ENCODE data around the gene IDE.
"Not testable (repeated sequence)": the region's sequence is repeated elsewhere in the genome, so short reads cannot be mapped to it uniquely, and the experiment has no call there.

The IDE gene

DNA sequence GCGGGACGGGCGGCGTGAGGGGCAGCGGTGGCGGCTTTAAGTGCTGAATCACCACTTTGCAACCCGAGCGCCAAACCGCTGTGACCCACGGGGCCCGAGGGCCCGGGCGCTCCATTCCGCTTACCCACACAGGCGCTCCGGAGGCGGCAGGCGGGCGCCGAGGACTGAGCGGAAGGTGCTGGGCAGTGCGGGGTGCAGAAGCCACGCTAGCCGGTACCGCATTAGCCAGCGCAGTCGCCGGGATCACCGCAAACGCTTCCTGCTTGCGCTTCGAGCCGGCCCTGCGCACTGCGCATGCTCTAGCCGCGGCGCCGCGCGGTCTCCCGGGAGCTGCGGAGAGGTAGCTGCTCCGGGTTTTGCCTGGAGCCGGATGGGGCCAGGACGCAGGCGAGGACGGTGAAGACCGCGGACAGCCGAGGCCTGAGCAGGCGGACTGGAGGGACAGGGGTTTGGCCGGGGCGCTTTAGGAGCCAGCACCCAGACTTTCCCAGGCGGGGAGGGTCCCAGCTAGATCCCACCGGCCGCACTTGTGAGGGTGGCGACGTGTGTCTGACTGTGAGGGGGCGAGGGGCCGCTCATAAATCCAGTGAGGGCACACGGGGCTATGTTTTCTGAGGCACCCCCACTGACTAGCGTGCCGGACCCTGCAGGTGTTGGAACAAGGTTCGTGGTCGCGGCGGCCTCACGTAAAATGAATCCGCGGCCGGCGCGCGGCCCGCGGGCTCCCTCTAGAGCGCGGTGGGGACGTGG lies at the start of gene IDE:
Gene IDE (minus strand): TSS at position 296 of the 750 bp plus-strand sequence. CDS start 74 bp downstream, at position 222.
- DNase-seq (ENCODE audit: low spot score), result peak; percentile 76

DNA sequence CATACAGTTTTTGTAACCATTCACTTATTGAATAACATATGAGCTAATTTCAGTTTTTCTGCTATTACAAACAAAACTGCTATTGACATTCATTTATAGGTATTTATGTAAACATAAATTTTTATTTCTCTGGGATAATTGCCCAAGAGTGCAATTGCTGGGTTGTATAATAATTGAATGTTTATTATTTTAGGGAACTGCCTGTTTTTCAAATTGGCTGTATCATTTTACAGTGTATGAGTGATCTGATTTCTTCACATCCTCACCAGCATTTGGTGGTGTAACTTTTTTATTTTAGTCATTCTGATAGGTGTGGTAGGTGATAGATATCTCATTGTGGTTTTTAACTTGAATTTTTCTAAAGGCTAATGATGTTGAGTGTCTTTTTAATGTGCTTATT lies 45.5 kb upstream of the IDE start:
- DNase-seq (ENCODE audit: low spot score), result no peak

DNA sequence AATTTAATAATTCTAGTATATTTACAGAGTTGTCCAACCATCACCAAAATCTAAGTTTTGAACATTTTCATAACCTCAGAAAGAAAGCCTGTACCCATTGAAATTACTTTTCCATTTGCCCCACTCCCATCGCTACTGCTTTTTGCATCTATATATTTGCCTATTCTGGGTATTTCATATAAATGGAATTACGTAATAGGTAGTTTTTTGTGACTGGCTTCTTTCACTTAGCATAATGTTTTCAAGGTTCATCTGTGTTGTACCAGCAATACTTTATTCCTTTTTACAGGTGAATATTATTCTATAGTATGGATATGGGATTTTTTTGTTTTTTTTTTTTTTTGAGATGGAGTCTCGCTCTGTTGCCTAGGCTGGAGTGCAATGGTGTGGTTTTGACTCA lies 41.6 kb upstream of the IDE start:
- no peak for DNase-seq (ENCODE audit: low spot score)

DNA sequence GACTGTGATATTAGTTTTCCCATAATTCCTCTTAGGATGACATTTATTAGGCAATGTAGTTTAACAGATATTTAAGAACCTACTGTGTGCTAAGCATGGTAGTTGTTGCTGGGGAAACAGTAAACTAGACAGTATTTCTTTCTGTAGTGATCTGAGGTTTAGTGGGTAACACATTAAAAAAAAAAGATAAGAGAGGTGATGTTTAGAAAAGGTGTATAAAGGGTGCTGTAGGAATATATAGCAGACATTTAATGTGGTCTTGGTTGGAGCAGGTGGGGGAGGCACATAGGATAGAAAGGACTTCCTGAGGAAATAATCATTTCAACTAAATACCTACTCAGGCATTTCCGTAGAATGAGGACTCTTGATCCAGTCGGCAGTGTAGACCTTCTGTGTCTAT lies 30.9 kb upstream of the IDE start:
- no peak for DNase-seq (ENCODE audit: low spot score)

DNA sequence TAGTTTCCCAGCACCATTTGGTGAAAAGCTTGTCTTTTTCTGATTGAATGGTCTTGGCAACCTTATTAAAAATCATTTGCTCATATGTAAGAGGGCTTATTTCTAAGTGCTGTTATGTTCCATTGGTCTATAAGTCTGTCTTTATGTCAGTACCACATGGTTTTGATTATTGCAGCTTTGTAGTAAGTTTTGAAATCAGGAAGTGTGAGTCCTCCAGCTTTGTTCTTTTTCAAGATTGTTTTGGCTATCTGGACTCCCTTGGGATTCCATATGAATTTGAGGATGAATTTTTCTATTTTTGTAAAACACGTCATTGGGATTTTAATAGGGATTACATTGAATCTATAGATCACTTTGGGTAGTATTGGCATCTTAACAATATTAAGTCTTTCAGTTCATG lies 24.4 kb upstream of the IDE start:
- DNase-seq (ENCODE audit: low spot score), result no peak

DNA sequence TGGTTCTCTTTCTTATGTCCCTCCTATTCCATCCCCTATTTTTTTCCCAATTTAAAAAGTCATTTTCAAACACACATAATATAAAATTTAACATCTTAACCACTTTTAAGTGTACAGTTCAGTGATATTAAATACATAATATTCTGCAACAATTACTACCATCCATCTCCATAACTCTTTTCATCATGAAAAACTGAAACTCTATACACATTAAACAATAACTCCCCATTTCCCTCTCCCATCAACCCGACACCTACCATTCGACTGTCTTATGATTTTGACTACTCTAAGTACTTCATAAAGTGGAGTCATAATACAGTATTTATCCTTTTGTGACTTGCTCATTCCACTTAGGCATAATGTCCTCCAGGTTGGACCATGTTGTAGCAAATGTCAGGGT lies 21.6 kb upstream of the IDE start:
- no peak for DNase-seq (ENCODE audit: low spot score)

DNA sequence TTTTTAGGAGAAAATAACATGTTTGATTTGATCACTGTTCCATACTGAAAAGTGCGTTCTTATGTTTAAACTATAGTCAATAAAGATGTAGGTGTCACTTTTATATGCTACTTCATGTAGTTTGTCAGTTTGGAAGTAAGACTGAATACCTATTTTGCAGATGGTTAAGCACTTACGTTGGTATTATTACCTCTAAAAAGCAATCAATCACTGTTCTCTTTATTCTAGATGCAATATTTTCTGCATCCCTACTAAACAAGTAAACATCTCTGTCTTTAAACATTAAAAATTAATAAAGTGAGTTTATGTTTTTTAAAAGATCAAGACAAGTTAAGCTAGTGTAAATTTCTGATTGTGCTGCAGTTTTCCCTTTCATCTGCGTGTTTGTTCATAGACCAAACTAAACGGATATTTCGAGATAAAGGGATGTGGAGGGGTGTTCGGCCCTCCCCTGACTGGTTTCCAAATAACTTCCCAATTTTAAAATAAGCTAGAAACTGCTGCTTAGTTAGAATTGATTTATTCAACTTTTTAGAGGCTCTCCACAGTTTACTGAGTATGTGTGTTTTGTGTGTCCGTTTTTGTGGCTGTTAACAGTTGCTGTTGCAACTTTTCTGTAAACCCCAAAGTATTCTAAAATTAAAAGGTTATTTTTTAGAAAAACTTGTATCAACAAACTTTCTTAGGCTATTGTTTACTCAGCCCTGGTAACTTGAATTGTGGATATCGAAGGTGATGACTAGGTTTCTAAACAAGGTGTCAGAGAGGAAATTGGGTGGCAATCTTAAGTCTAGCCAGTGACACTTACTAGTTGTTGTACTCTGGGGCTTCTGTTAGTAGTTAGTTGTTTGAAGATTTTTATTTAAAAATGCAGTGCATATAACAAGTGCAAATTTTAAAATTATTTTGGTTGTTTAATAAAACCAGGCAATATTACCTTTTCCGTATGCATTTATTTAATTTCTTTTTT lies 20.0 kb upstream of the IDE start:
- no peak for DNase-seq (ENCODE audit: low spot score)

DNA sequence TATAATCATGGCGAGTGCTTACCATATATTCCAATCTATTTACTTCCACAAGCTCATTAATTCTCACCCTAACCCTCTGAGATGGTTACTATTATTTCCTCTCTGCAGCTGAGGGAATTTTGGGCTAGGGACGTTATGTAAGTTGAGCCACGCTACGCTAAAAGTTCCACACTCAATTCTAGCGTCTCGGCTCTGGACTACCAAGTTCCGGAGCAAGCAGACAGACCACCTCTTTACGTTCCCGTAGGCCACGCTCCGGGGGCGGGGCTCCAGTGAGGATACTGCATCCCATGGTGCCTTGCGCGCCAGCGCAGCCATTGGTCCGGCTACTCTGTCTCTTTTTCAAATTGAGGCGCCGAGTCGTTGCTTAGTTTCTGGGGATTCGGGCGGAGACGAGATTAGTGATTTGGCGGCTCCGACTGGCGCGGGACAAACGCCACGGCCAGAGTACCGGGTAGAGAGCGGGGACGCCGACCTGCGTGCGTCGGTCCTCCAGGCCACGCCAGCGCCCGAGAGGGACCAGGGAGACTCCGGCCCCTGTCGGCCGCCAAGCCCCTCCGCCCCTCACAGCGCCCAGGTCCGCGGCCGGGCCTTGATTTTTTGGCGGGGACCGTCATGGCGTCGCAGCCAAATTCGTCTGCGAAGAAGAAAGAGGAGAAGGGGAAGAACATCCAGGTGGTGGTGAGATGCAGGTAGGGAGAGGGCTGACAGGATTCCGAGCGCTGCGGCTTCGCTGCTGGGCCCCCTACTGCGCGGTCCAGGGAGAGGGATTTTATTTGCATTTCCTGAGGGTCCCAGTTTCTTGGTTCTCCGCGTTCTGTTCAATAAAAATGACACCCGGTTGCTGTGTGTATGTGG lies 19.1 kb upstream of the IDE start, which contains the start of gene KIF11:
Gene KIF11 (plus strand): TSS at position 370 of the 858 bp plus-strand sequence. CDS start 246 bp downstream, at position 616.
- DNase-seq (ENCODE audit: low spot score), result peak; percentile 96

DNA sequence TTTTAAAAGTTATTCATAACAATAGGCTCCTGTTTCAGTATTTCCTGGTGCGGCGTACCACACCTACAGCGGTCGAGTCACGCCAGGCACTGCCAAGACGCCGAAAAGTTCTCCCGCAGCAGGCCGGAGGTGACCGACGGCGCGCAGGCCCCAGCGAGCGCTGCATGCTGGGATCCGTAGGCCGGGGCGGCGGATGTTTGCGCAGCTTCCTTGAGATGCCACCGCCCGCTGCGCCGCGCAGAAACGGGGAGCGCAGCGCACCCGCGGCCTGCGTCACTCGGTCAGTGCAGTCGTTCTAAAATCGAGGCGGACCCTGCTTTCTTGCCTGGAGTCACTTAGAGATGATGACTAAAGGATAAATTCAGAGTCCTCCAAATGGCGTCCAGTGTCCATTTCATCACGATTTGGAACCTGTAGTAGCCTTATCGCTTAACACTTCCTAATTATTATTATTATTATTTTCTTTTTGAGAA lies 17.7 kb upstream of the IDE start:
- DNase-seq (ENCODE audit: low spot score), result peak; percentile 89

DNA sequence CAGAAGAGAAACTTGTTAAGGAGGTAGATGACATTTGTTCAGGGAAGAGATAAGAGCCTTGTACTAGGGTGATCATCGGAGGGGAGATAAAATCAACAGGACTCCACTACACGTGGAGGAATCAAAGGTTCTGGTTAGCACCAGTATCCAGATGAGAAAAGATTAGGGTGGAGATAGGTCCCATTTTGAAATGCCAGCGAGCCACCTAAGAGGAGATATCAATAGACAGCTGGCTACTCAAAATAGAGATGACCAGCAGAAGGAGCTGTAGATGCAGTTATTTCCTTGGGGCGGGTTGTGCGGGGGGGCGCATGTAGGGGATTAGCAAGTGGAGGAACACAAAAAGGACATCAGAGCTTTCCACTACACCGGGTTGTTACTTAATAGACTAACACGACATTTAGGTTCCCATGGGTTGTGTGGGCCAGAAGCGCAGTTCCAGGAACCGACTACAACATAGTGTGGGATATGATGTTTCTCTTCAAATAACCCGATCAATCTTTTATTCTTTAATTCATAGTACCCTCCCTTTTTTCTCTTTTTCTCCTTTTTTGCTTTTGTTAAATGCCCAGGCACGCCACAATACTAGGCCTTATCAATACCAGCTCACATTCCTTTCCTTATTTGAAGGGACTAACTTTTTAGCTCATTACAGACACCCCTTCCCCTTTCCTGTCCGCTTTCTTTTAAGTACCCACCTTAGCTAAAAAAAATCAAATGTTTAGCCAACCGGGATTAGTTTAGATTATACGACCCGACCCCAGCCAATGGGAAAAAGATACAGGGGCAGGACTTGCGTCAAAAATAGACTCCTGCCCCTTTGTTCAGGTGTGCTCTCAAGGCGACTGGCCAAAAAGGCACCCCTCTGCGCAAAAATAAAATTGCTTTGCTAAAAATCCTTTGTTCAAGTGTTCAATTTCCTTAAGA lies 17.0 kb upstream of the IDE start:
- DNase-seq (ENCODE audit: low spot score), result peak; percentile 57

DNA sequence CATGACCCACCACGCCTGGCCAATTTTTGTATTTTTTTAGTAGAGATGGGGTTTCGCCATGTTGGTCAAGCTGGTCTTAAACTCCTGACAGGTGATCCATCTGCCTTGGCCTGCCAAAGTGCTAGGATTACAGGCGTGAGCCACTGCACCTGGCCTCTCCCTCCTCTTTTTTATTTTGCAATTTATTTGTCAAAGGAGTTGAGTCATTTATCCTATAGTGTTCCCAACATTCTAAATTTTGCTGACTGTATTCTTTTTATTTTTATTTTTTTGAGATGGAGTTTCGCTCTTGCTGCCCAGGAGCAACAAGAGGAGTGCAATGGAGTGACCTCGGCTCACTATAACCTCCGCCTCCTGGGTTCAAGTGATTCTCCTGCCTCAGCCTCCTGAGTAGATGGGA lies 8.5 kb upstream of the IDE start:
- not testable (repeated sequence) for DNase-seq (ENCODE audit: low spot score)

DNA sequence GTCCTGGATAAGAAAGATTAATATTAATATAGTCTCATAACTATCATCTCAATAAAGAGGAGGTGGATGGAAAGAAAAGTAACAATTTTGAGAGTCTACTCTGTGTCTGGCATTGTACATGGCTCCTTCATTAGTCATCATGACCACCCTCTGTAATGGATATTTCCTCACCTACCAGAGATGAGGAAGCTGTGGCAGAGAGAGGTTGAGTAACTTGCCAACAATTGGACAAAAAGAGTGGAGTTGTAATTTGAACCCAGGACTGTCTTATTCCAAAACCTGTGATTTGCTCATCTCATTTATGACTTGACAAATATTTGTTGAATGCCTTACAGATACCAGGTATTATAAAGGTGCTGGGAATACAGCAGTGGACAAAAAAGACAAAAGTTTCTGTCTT lies 2.1 kb upstream of the IDE start:
- DNase-seq (ENCODE audit: low spot score), result no peak

DNA sequence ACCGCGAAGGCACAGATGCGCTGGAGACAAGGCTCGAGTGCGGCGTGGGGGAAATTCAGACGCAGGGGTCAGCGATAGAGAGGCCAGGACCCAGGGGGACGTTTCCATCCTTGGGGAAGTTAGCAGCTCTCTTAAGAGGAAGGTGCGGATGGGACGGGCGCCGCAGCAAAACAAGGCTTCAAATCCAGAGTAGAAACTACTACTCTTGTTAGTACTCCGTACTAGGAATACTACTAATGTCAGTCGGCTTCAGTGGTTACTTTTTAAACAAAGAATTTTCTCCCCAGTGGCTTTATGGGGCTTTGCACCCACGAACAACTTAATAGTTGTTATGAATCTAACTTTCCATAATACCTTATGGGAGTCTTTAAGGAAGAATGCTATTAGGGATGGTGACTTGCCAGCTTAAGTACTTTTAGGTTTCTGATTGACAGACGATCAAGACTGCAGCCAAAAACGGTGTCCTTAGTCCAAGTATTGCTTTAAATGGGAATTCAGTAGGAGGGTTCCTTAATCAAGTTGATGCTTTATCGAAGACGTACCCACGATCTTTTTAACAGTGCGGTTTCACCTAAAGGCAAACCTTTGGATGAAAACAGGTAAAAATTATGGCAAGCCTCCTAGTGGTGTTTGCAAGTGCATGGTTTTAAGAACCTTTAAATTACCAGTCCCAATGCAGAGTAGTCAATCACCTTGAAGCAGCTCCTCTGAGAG lies 812 bp upstream of the IDE start:
- DNase-seq (ENCODE audit: low spot score), result peak; percentile 29

DNA sequence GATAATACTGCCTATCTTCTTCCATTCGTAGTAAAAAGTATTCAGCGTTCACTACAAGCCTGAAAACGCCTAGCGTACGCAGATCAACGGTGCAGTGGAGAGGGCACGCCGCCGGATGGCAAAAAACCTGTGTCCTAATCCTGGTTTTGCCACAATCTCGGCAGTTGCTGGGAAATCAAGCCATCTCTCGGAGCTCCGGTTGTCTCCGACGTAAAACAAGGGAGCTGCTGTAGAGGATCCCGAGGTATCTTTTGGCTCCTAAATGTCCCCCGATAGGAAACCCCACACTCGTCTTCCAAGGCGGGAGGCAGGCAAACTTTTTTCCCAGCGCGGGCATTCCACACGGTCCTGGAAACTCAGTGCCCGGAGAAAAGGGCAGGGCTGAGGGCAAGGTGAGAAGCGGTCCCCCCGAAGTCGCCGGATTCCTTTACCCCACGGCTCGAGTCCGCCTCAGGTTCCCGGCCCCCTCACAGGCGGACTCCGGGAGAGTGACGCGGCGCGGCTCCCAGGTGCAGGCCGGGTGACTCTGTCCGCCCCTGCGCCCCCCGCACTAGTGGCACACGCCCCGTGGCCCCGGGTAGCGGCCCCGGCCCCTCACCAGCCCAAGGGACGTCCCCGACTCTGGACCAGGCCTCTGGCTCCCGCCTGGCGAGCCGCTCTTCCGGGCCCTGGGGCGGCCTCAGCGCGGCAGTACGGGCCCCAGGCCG lies 649 bp downstream of the IDE start:
- DNase-seq (ENCODE audit: low spot score), result peak; percentile 10

DNA sequence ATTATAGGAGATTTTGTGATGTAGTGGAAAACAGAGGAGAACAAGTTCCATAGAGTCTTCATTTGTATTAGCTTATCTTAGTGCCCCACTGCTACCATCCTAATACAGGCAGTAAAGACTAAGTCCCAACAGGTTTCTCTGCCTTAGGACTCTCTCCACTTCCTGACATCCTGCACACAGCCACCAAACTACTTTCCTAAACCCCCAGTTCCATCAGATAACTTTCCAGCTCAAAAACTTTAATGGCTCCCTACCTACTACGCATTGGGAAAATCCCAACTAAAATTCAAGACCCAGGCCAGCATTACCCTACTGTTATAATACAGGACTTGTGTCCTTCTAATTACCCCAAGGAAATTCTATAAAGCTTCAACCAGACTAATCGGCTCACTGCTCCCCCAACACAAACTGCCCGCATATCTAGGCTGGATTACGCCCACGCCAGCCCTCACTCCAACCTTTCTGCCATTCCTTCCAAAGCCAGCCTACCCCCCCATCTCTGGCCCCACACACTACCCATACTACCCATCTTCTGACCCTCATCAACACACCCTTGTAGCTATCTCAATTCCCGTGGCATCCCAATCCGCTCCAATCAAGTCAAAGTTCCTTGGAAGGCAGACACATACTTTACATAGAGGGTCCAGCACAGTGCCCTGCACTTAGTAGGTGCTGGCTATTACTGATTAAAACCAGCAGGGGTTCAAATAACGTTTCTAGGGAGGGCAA lies 1.4 kb downstream of the IDE start:
- no peak for DNase-seq (ENCODE audit: low spot score)

DNA sequence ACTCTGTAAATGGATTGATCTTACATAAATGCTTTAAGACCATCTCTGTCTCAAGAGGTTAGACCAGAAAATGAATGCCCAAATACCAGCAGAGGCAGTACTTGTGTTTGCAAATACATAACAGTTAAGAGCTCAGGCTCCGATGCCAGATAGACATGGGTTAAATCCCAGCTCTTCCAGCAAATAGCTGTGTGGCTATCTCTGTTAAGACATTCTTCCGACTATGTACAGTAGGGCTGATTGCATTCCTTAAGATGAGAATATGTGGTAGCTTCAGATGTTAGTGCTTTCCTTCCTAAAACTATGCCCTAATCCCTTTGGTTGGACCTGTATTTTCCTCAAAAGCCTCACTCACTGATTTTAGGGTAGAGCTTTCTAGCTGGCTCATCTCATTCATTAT lies 2.2 kb downstream of the IDE start:
- DNase-seq (ENCODE audit: low spot score), result no peak

DNA sequence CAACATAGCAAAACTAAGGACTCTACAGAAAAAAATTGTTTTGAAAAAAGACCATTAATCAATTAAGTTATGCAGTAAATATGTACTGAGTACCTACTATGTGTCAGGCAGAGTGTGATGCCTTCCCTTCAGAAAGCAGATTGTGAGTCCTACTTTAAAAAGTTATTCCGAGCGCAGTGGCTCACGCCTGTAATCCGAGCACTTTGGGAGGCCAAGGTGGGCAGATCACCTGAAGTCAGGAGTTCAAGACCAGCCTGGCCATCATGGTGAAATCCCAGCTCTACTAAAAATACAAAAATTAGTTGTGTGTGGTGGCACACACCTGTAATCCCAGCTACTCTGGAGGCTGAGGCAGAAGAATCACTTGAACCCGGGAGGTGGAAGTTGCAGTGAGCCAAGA lies 4.2 kb downstream of the IDE start:
- DNase-seq (ENCODE audit: low spot score), result not testable (repeated sequence)

DNA sequence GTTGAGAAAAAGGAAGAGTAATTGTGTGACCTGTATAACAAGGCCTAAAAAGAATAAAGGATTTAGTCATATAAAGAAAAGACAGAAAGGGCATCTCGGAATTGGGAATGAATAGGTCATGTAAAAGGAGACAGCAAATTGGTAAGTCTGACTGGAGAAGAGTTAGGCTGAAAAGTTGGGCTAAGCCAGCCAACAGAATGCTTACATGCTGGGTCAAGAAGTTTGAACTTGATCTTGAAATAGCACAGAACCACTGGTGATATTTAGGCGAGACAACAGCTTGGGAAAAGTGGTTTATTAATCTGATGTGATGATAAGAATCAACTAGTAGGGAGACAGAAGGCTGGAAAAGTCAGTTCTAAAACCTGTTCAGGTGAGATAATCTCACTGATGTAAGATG lies 4.8 kb downstream of the IDE start:
- no peak for DNase-seq (ENCODE audit: low spot score)

Measured in pons (tissue), 1 donor.